Hypothalamus (tissue), 51 donors: Measurements from ENCODE around the gene CDC40.
"Not testable (repeated sequence)": the region's sequence is repeated elsewhere in the genome, so short reads cannot be mapped to it uniquely, and the experiment has no call there.

Source experiments
- DNase-seq, 51 donors: peaks; one replicate each; lab custom pipeline; 2025; lab: John Stamatoyannopoulos, UW

The CDC40 gene

DNA sequence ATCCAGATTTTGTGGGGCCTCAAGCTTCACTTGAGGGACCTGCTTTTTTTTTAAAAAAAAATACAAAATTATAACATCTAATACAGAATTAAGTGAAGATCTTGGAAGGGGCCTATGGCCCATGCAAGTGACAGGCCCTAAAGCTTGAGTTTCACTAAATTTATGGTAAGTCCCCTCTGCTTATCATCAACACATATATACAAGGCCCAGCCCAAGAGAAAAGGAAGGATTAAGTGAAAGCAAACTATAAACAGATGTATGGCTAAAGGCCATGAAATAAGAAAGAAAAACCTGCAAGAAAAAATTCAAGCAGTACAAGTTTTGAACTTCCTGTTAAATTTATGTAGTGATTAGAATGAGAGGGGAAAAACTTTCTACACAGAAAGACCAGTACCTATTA lies 86.8 kb downstream of the CDC40 start:
- no peak for DNase-seq

DNA sequence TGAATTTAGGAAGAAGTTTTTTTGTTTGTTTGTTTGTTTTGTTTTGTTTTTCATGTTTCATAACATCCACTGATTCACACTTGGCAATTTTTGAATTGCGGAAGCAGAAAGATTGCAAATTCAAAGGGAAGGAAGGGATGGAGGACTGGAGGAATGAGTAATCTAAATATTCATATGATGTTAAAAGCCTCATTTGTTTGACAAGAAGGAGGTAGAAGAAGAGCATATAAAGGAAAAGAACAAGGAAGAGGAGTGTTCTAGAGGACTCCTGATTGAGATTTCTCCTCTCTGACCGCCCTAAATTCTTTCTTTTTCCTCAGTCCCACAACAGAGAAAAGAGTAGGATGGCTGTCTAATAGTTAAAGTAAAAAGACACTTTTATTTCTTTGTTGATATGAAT lies 89.4 kb downstream of the CDC40 start:
- DNase-seq = no peak

DNA sequence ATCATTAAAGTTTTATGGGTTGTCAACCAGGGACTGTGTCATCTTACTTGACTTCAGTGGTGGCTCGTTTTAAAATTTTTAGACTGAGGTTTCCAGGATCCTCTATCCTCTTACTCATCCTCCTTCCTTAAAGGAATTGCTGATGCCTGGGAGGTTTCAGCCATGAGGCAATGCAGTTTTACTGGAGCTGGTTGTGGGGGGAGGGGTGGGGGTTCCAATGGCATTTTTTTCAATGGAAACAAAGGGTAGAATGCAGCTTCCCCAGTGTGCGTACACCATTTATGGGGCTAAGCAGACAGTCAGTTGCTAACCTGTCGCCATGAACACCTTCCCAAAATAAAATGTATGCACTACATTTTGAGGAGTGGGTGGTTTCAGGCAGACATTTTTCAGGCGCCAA lies 89.9 kb downstream of the CDC40 start:
- no peak for DNase-seq

DNA sequence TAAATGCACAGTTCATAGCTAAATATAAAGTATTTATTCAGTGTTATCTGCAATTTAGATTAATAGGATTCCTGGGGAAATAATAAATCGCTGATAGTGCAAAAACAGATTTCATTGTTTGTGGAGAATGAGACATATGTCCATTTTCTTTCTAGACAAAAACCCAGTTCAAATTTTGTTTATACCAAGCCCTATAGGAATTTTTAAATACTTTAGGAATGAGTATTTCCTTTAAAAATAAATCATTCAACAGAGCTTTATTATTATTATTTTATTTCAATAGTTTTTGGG lies 91.5 kb downstream of the CDC40 start:
- no peak for DNase-seq

DNA sequence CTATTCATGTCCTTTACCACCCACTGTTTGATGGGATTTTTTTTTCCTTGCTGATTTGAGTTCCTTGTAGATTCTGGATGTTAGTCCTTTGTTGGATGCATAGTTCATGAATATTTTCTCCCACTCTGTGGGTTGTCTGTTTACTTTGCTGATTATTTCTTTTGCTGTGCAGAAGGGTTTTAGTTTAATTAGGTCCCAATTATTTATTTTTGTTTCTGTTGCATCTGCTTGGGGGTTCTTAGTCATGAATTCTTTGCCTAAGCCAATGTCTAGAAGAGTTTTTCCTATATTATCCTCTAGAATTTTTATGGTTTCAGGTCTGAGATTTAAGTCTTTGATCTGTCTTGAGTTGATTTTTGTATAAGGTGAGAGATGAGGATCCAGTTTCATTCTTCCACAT lies 92.6 kb downstream of the CDC40 start:
- not testable (repeated sequence) for DNase-seq

DNA sequence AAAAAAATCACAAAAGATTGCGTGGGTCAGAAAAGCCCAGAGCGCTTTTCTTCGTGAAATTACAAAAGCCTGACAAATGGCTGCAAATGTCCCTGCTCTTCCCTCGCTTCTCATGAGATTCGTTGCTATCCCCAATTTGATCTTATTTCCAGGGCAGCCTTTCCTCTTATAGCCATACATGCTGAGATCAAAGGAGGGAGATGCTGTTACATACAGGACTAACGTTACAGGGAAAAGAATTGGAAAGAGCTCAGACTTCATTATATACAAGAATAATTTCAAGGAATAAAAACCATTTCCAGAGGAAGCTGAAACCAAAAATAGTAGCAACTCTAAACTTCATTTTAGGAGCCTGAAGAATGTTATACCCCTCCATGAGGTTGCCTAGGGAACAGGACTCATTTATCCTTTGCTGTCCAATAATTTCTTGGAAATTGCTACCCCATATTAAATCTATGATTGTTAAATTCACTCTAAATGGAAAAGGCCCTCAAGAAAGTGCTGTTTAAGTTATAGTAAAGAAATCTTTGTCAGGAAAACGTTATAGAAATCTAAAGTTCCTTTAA lies 97.0 kb downstream of the CDC40 start:
- no peak for DNase-seq
